GM18508 (cell line): Measurements from ENCODE around the gene C5orf46.

Source experiments
- ATAC-seq: cut with Tn5 transposase; IDR thresholded peaks from one replicate; pipeline ENCODE4 v1.9.1; 2021; ENCODE audit warnings: moderate number of reproducible peaks; ENCODE audit not compliant: insufficient read depth, unreplicated experiment

Gene C5orf46

GRCh38 chr5:147863454-147864158 lies 42.7 kb downstream of the C5orf46 start:
- ATAC-seq = no peak

GRCh38 chr5:147860641-147861025 lies 45.7 kb downstream of the C5orf46 start:
- no peak for ATAC-seq

- ATAC-seq = no peak
These were observed 46.2 kb downstream of the C5orf46 start for GRCh38 chr5:147859962-147860640.

GRCh38 chr5:147858565-147858964 lies 47.8 kb downstream of the C5orf46 start:
- no peak for ATAC-seq

- ATAC-seq = peak; percentile 83
These were observed 48.8 kb downstream of the C5orf46 start for GRCh38 chr5:147857302-147858129.

GRCh38 chr5:147856801-147857200 lies 49.5 kb downstream of the C5orf46 start:
- ATAC-seq = no peak

- ATAC-seq = no peak
These were observed 50.6 kb downstream of the C5orf46 start for GRCh38 chr5:147855774-147856069.

- no peak for ATAC-seq
These were observed 51.2 kb downstream of the C5orf46 start for GRCh38 chr5:147854894-147855773.

GRCh38 chr5:147854331-147854730 lies 52.0 kb downstream of the C5orf46 start:
- ATAC-seq = no peak

- no peak for ATAC-seq
These were observed 52.9 kb downstream of the C5orf46 start for GRCh38 chr5:147853372-147853987.

GRCh38 chr5:147852365-147852764 lies 54.0 kb downstream of the C5orf46 start:
- ATAC-seq = no peak

- ATAC-seq = no peak
These were observed 54.8 kb downstream of the C5orf46 start for GRCh38 chr5:147851578-147851977.

- no peak for ATAC-seq
These were observed 57.1 kb downstream of the C5orf46 start for GRCh38 chr5:147849226-147849625.

- no peak for ATAC-seq
These were observed 60.7 kb downstream of the C5orf46 start for GRCh38 chr5:147845618-147846017.

GRCh38 chr5:147844846-147845245 lies 61.5 kb downstream of the C5orf46 start:
- no peak for ATAC-seq

- no peak for ATAC-seq
These were observed 63.5 kb downstream of the C5orf46 start for GRCh38 chr5:147842869-147843268.
